Keratinocyte (primary cell): ENCODE results near the gene COX7B2. TPM values are rescaled to one million over a fixed set of nuclear protein-coding genes. Genes with fewer than 3 reads are reported as not detected.

Experiments used
- DNase-seq: peaks from one replicate; pipeline ENCODE4 v3.0.0-alpha.2; 2011; ENCODE audit warnings: low read depth, missing footprints, low spot score
- FAIRE-seq: peaks from 2 replicates; lab custom pipeline; 2011; peaks lifted over from hg19 to GRCh38; lab: Jason Lieb, UNC
- H2AFZ ChIP-seq: 2 replicates; pipeline ENCODE4 v1.6.0; 2012; ENCODE audit warnings: low read length, control low read depth, inconsistent platforms; ENCODE audit not compliant: control insufficient read depth
- H3K27ac ChIP-seq: 2 replicates; pipeline ENCODE4 v1.5.1; 2011; ENCODE audit warnings: low read length; ENCODE audit not compliant: control insufficient read depth, insufficient read depth
- H3K27me3 ChIP-seq: 3 replicates; pipeline ENCODE4 v1.6.0; 2011; ENCODE audit warnings: low read length; ENCODE audit not compliant: control insufficient read depth, insufficient read depth; ENCODE audit errors: extremely low read depth
- H3K36me3 ChIP-seq, 2 experiments: 2 replicates in 1 of 2; 3 replicates in 1 of 2; pipeline ENCODE4 v1.5.1; 2011; ENCODE audit warnings: low read length in 2 of 2, mild to moderate bottlenecking in 1 of 2; ENCODE audit not compliant: control insufficient read depth in 2 of 2, insufficient read depth in 2 of 2; ENCODE audit errors: extremely low read depth in 1 of 2
- H3K4me1 ChIP-seq: 3 replicates; pipeline ENCODE4 v1.5.1; 2011; ENCODE audit warnings: low read length; ENCODE audit not compliant: control insufficient read depth, insufficient read depth; ENCODE audit errors: extremely low read depth
- H3K4me2 ChIP-seq: 3 replicates; pipeline ENCODE4 v1.6.0; 2011; ENCODE audit warnings: low read depth, low read length; ENCODE audit not compliant: control insufficient read depth, insufficient read depth; ENCODE audit errors: extremely low read depth
- H3K4me3 ChIP-seq, 3 experiments: fragments of 200-600 bp in 1 of 3; sonication (generic) in 1 of 3; 2 replicates in 2 of 3; 3 replicates in 1 of 3; pipeline ENCODE4 v1.5.1; 2011 to 2016; ENCODE audit warnings: low read length in 3 of 3, mild to moderate bottlenecking in 3 of 3, control low read depth in 2 of 3, inconsistent platforms in 1 of 3, low read depth in 1 of 3, mixed read lengths in 1 of 3, mixed run types in 1 of 3, moderate library complexity in 1 of 3; ENCODE audit not compliant: control insufficient read depth in 2 of 3, insufficient read depth in 2 of 3; ENCODE audit errors: extremely low read depth in 1 of 3
- H3K79me2 ChIP-seq: 2 replicates; pipeline ENCODE4 v1.6.0; 2012; ENCODE audit warnings: low read length; ENCODE audit not compliant: control insufficient read depth, insufficient read depth
- H3K9ac ChIP-seq: 3 replicates; pipeline ENCODE4 v1.6.0; 2011; ENCODE audit warnings: low read length; ENCODE audit not compliant: control insufficient read depth, insufficient read depth; ENCODE audit errors: extremely low read depth
- H3K9me1 ChIP-seq: 3 replicates; pipeline ENCODE4 v1.6.0; 2011; ENCODE audit warnings: low read length; ENCODE audit not compliant: control insufficient read depth, insufficient read depth; ENCODE audit errors: extremely low read depth
- H3K9me3 ChIP-seq: 2 replicates; pipeline ENCODE4 v1.5.1; 2012; ENCODE audit warnings: low read depth, low read length; ENCODE audit not compliant: control insufficient read depth
- H4K20me1 ChIP-seq: 3 replicates; pipeline ENCODE4 v1.6.0; 2011; ENCODE audit warnings: low read length; ENCODE audit not compliant: control insufficient read depth, insufficient read depth; ENCODE audit errors: extremely low read depth
- CTCF ChIP-seq, 3 experiments: IDR thresholded peaks in 1 of 3; conservative IDR thresholded peaks in 1 of 3; optimal IDR thresholded peaks in 1 of 3; 2 replicates in 2 of 3; 3 replicates in 1 of 3; pipeline versions ENCODE3 to v1.5.1; 2011; ENCODE audit warnings: low read length in 3 of 3, mild to moderate bottlenecking in 3 of 3, moderate library complexity in 2 of 3, control low read depth in 1 of 3, inconsistent platforms in 1 of 3; ENCODE audit not compliant: insufficient read depth in 2 of 3; ENCODE audit errors: extremely low read depth in 1 of 3
- EZH2 ChIP-seq: IDR thresholded peaks from one replicate; pipeline ENCODE4 v1.6.1; 2012; ENCODE audit warnings: inconsistent platforms, mild to moderate bottlenecking, low read length, moderate library complexity
- dilution Hi-C: fragments of 300-500 bp; cut with MboI; formaldehyde crosslinking; loops from one replicate; pipeline ENCODE4 v1.7.0; 2020; ENCODE audit warnings: low sequenced_read_pairs; ENCODE audit not compliant: extremely low pct_ligation_motif_present
- polyA plus RNA-seq, 5 experiments: library from polyadenylated mRNA; depleted of rRNA in 3 of 5; stranded (reverse) in 3 of 5; stranded (forward) in 1 of 5; unstranded in 1 of 5; fragments of >200 nt; gene quantifications; 1 replicate in 1 of 5; 2 replicates in 3 of 5; 3 replicates in 1 of 5; pipeline versions ENCODE4 v1.2.1 to v1.2.3, GENCODE V29; 2011 to 2012; ENCODE audit warnings: missing spikeins in 2 of 5, low read depth in 1 of 5, low replicate concordance in 1 of 5

Gene COX7B2
- polyA plus RNA-seq, 1 donor (not counting 4 experiments of a cell fraction or from before 2014, with no cell fraction given) = not detected

- Histone ChIP-seq H3K27me3 (no peaks in the 10 kb centered on the region), H3K79me2 (no peaks in the 10 kb centered on the region), H3K4me1 (no peaks in the 10 kb centered on the region), H3K4me2 (no peak overlapping the region), H3K9me1 (no peaks in the 10 kb centered on the region), H3K4me3 (no peak overlapping the region), H4K20me1 (no peaks in the 10 kb centered on the region), H3K36me3 (no peaks in the 10 kb centered on the region), H3K9ac (no peak overlapping the region), H3K9me3 (no peaks in the 10 kb centered on the region), H2AFZ (no peak overlapping the region), H3K27ac (no peak overlapping the region)
- no peak for TF ChIP-seq CTCF (optimal IDR thresholded peaks at IDR 0.05 in 1 of 3, IDR thresholded peaks at IDR 0.05 in 1 of 3, conservative IDR thresholded peaks at IDR 0.05 in 1 of 3; ENCODE audit: extremely low read depth in 1 of 3, insufficient read depth in 2 of 3, low read length in 3 of 3)
- TF ChIP-seq EZH2 = no peak
- no peak for DNase-seq
- FAIRE-seq = no peak
- dilution Hi-C loops = no loop called here
Measured at GRCh38 chr4:46908148-46908547, 897 bp downstream of the COX7B2 start.

GRCh38 chr4:46900082-46900481 lies 9.0 kb downstream of the COX7B2 start:
- Histone ChIP-seq H4K20me1 (no peaks in the 10 kb centered on the region), H3K79me2 (no peaks in the 10 kb centered on the region), H3K36me3 (no peaks in the 10 kb centered on the region), H2AFZ (no peak overlapping the region), H3K27me3 (no peaks in the 10 kb centered on the region), H3K4me2 (no peak overlapping the region), H3K9me1 (no peaks in the 10 kb centered on the region), H3K9me3 (no peaks in the 10 kb centered on the region), H3K27ac (no peak overlapping the region), H3K9ac (no peak overlapping the region), H3K4me1 (no peaks in the 10 kb centered on the region), H3K4me3 (no peak overlapping the region)
- DNase-seq = no peak
- TF ChIP-seq CTCF (optimal IDR thresholded peaks at IDR 0.05 in 1 of 3, IDR thresholded peaks at IDR 0.05 in 1 of 3, conservative IDR thresholded peaks at IDR 0.05 in 1 of 3; ENCODE audit: extremely low read depth in 1 of 3, insufficient read depth in 2 of 3, low read length in 3 of 3) = no peak
- no peak for TF ChIP-seq EZH2
- dilution Hi-C loops = no loop called here
- no peak for FAIRE-seq
